ENCODE measurements around the gene RASSF5.

GRCh38 chr1:206509612-206510257 is 2.4 kb downstream of the RASSF5 start:
- no peak for TF ChIP-seq EZH2 (IDR thresholded peaks at IDR 0.05; ENCODE audit: borderline replicate concordance, low read depth, low read length, severe bottlenecking)
- TF ChIP-seq CTCF (IDR thresholded peaks at IDR 0.05; ENCODE audit: borderline replicate concordance, extremely low read depth, low read length, poor library complexity, severe bottlenecking): no peak

All from DND-41 (cell line).